ENCODE measurements around the gene SPECC1L. TPM values are rescaled to one million over a fixed set of nuclear protein-coding genes. Genes with fewer than 3 reads are reported as not detected.

SPECC1L gene
- total RNA-seq, 1 donor from 2014 or later: 69.2 TPM

GRCh38 chr22:24411256-24412004 is 140.8 kb downstream of the SPECC1L start:
- H3K27ac Mint-ChIP-seq (ENCODE audit: unreplicated experiment): no peak overlapping the region
- no peaks in the 10 kb centered on the region for H3K9me3 ChIP-seq (ENCODE audit: insufficient read depth, low read depth, low read length)
- peaks cover 36% of the 10 kb centered on the region for H4K20me1 ChIP-seq (ENCODE audit: insufficient read depth, low read length)
- peaks cover 21% of the 10 kb centered on the region for H3K4me1 Mint-ChIP-seq (ENCODE audit: low read depth, unreplicated experiment)
- TF ChIP-seq EZH2 (IDR thresholded peaks at IDR 0.05; ENCODE audit: insufficient read depth, low read length) (no peak), CTCF (IDR thresholded peaks at IDR 0.05; ENCODE audit: insufficient read depth, low read depth, low read length) (no peak)
- peaks cover 5% of the 10 kb centered on the region for H3K79me2 ChIP-seq (ENCODE audit: insufficient read depth, low read length)
- peaks cover 7% of the 10 kb centered on the region for H3K36me3 ChIP-seq (ENCODE audit: insufficient read depth, low read length)
- H3K9me3 Mint-ChIP-seq (ENCODE audit: unreplicated experiment): no peaks in the 10 kb centered on the region
- FAIRE-seq: no peak
- no peak overlapping the region for H3K9ac ChIP-seq (ENCODE audit: low read length)
- H2AFZ ChIP-seq (ENCODE audit: low read depth, low read length): no peak overlapping the region
- no peak overlapping the region for H3K4me3 ChIP-seq (ENCODE audit: insufficient read depth, low read depth, low read length)
- H3K27ac ChIP-seq (ENCODE audit: low read depth, low read length): no peak overlapping the region
- no peaks in the 10 kb centered on the region for H3K27me3 Mint-ChIP-seq (ENCODE audit: low read depth, unreplicated experiment)
- peaks cover 16% of the 10 kb centered on the region for H3K36me3 Mint-ChIP-seq (ENCODE audit: low read depth, unreplicated experiment)
- no peak overlapping the region for H3K4me2 ChIP-seq (ENCODE audit: low read length)
- no peak overlapping the region for H3K4me3 Mint-ChIP-seq (ENCODE audit: unreplicated experiment)
- peaks cover 17% of the 10 kb centered on the region for H3K4me1 ChIP-seq (ENCODE audit: insufficient read depth, low read length)
- DNase-seq (ENCODE audit: low read depth): no peak
- no peaks in the 10 kb centered on the region for H3K27me3 ChIP-seq (ENCODE audit: insufficient read depth, low read length)

GRCh38 chr22:24412274-24412673 is 141.6 kb downstream of the SPECC1L start:
- Histone ChIP-seq H3K36me3 (ENCODE audit: insufficient read depth, low read length) (peaks cover 7% of the 10 kb centered on the region), H3K27ac (ENCODE audit: low read depth, low read length) (no peak overlapping the region), H3K4me1 (ENCODE audit: insufficient read depth, low read length) (peaks cover 11% of the 10 kb centered on the region), H3K4me2 (ENCODE audit: low read length) (no peak overlapping the region), H4K20me1 (ENCODE audit: insufficient read depth, low read length) (peaks cover 34% of the 10 kb centered on the region), H3K27me3 (ENCODE audit: insufficient read depth, low read length) (no peaks in the 10 kb centered on the region), H3K9ac (ENCODE audit: low read length) (no peak overlapping the region), H2AFZ (ENCODE audit: low read depth, low read length) (no peak overlapping the region), H3K79me2 (ENCODE audit: insufficient read depth, low read length) (peaks cover 5% of the 10 kb centered on the region), H3K9me3 (ENCODE audit: insufficient read depth, low read depth, low read length) (no peaks in the 10 kb centered on the region), H3K4me3 (ENCODE audit: insufficient read depth, low read depth, low read length) (no peak overlapping the region)
- no peak overlapping the region for H3K27ac Mint-ChIP-seq (ENCODE audit: unreplicated experiment)
- no peak for TF ChIP-seq EZH2 (IDR thresholded peaks at IDR 0.05; ENCODE audit: insufficient read depth, low read length)
- no peak for TF ChIP-seq CTCF (IDR thresholded peaks at IDR 0.05; ENCODE audit: insufficient read depth, low read depth, low read length)
- peaks cover 12% of the 10 kb centered on the region for H3K4me1 Mint-ChIP-seq (ENCODE audit: low read depth, unreplicated experiment)
- H3K9me3 Mint-ChIP-seq (ENCODE audit: unreplicated experiment): no peaks in the 10 kb centered on the region
- FAIRE-seq (no peak), DNase-seq (ENCODE audit: low read depth) (no peak)
- H3K36me3 Mint-ChIP-seq (ENCODE audit: low read depth, unreplicated experiment): peaks cover 12% of the 10 kb centered on the region
- no peaks in the 10 kb centered on the region for H3K27me3 Mint-ChIP-seq (ENCODE audit: low read depth, unreplicated experiment)
- no peak overlapping the region for H3K4me3 Mint-ChIP-seq (ENCODE audit: unreplicated experiment)

DNA sequence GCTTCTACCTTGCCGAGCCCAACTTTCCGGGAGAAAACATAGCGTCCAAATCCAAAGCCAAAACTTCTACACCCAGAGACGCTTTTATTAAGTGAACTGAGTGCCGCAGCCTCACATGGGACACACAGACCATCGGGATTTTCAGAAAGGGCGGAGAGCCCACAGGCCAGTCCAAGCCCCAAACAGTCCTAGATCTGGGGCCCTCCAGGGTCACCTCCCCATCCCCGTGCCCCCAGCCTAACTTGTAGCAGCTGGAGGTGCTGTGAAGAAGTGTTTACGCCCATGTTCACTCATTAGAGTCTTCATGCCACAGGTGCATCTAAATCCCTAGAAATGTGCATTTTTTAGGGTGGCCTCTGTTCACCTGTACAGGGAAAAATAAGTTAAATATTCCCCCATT is 142.6 kb downstream of the SPECC1L start:
- H3K4me1 ChIP-seq (ENCODE audit: insufficient read depth, low read length): peaks cover 6% of the 10 kb centered on the region
- no peak overlapping the region for H3K9ac ChIP-seq (ENCODE audit: low read length)
- no peaks in the 10 kb centered on the region for H3K9me3 ChIP-seq (ENCODE audit: insufficient read depth, low read depth, low read length)
- peaks cover 7% of the 10 kb centered on the region for H3K4me1 Mint-ChIP-seq (ENCODE audit: low read depth, unreplicated experiment)
- H3K9me3 Mint-ChIP-seq (ENCODE audit: unreplicated experiment): no peaks in the 10 kb centered on the region
- H2AFZ ChIP-seq (ENCODE audit: low read depth, low read length): no peak overlapping the region
- no peak overlapping the region for H3K27ac Mint-ChIP-seq (ENCODE audit: unreplicated experiment)
- no peak for TF ChIP-seq EZH2 (IDR thresholded peaks at IDR 0.05; ENCODE audit: insufficient read depth, low read length)
- TF ChIP-seq CTCF (IDR thresholded peaks at IDR 0.05; ENCODE audit: insufficient read depth, low read depth, low read length): no peak
- peaks cover 24% of the 10 kb centered on the region for H4K20me1 ChIP-seq (ENCODE audit: insufficient read depth, low read length)
- no peak overlapping the region for H3K27ac ChIP-seq (ENCODE audit: low read depth, low read length)
- H3K36me3 ChIP-seq (ENCODE audit: insufficient read depth, low read length): peaks cover 7% of the 10 kb centered on the region
- no peaks in the 10 kb centered on the region for H3K27me3 ChIP-seq (ENCODE audit: insufficient read depth, low read length)
- H3K27me3 Mint-ChIP-seq (ENCODE audit: low read depth, unreplicated experiment): no peaks in the 10 kb centered on the region
- H3K36me3 Mint-ChIP-seq (ENCODE audit: low read depth, unreplicated experiment): peaks cover 12% of the 10 kb centered on the region
- no peak overlapping the region for H3K4me3 ChIP-seq (ENCODE audit: insufficient read depth, low read depth, low read length)
- DNase-seq (ENCODE audit: low read depth) (no peak), FAIRE-seq (no peak)
- no peaks in the 10 kb centered on the region for H3K79me2 ChIP-seq (ENCODE audit: insufficient read depth, low read length)
- no peak overlapping the region for H3K4me3 Mint-ChIP-seq (ENCODE audit: unreplicated experiment)
- no peak overlapping the region for H3K4me2 ChIP-seq (ENCODE audit: low read length)
